GM12865 (cell line): Measurements from ENCODE around the gene SEC16A.

ENCODE experiments used
- DNase-seq: peaks from one replicate; pipeline ENCODE4 v3.0.0; 2010; ENCODE audit warnings: low read depth
- H3K4me3 ChIP-seq: 2 replicates; pipeline ENCODE4 v1.5.1; 2011; ENCODE audit warnings: mild to moderate bottlenecking, low read depth, low read length, control low read depth
- CTCF ChIP-seq: IDR thresholded peaks from 2 replicates; pipeline ENCODE4 v1.5.1; 2011; ENCODE audit warnings: low read length, control low read depth, low read depth, inconsistent platforms; ENCODE audit not compliant: insufficient read depth; ENCODE audit errors: missing control alignments

Gene SEC16A

GRCh38 chr9:136403915-136404800 lies 78.7 kb downstream of the SEC16A start:
- DNase-seq, result peak; percentile 68
- TF ChIP-seq CTCF, result no peak

DNA sequence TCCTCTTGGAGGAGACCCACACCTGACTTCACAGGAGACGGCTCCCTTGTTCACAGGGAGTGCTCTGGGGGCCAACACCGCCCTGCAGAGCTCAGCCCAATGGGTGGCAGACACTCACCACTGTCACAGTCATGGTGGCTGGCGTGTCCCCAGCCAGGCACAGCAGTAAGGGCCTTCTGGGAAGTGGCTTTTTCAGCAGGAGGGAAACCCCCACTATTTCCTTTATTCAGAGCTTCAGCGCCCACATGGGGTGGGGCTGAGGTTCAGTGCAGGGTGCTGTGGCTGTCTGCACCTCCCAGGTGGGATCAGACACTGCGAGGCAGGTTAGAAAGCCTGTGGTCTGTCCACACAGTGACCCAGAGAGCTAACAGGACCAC lies 79.3 kb downstream of the SEC16A start:
- peak; percentile 83 for DNase-seq
- peak overlapping the region; percentile 31 for H3K4me3 ChIP-seq
- TF ChIP-seq CTCF, result no peak

More at GRCh38 chr9:136403915-136404800, 78.7 kb downstream of the SEC16A start:
- peak overlapping the region; percentile 31 for H3K4me3 ChIP-seq

GRCh38 chr9:136402067-136402466 lies 80.8 kb downstream of the SEC16A start:
- no peak for DNase-seq
- TF ChIP-seq CTCF, result no peak
- no peak overlapping the region for H3K4me3 ChIP-seq

GRCh38 chr9:136401173-136401922 lies 81.5 kb downstream of the SEC16A start:
- H3K4me3 ChIP-seq, result no peak overlapping the region
- no peak for DNase-seq
- no peak for TF ChIP-seq CTCF

GRCh38 chr9:136400038-136400834 lies 82.6 kb downstream of the SEC16A start, which contains the start of gene SNAPC4:
TSS of gene SNAPC4 (minus strand) at chr9:136400170. CDS start at chr9:136398428, 1,742 bp downstream.
- H3K4me3 ChIP-seq, result peak within 1 kb of the TSS; percentile 95
- TF ChIP-seq CTCF, result peak; percentile 87
- peak; percentile 94 for DNase-seq

DNA sequence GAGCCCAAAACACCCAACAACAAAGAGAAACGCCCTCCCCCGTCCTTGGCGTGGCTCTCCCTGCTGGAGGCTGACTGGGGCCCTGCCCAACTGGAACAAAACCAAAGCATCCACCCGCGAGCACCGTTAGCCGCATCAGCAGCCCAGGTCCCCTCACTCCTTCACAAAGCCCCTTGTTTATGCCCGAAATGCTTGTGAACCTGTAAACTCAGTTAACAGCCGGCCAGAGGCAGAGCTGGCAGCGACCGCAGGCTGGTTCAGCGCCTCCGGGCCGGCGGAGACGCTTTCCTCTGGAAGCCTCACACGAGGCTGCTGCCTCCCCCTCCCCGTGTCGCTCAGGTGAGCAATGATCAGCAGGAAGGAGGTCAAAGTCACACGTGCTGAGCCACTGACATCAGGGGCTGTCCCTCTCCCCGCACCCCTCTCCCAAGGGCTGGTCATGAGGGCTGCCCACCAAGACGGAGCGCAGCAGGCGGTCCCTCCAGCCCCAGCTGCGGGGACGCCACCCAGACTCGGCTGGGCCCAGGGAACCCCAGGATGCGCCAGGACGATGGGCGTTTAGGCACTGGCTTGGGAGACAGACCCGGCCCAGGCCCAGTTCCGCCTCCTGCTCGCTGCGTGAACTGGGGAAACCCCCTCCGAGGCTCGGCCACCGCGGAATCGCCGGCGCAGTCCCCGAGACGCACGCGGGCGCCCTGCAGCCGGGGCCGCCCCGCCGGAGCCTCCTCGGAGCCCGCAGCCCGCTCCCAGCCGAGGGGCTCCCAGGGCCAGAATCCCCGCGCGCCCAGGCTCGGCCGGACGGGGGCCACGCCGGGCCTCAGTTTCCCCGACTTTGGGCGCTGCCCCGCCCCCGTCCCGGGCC lies 83.4 kb downstream of the SEC16A start:
- peak overlapping the region; percentile 95 for H3K4me3 ChIP-seq
- TF ChIP-seq CTCF, result no peak
- DNase-seq, result peak; percentile 47
